Lower leg skin (tissue), 3 donors: ENCODE measurements around the gene RAP1GAP.

Experiments
- POLR2A ChIP-seq, 2 donors: fragments of 450-650 bp; IDR thresholded peaks; one replicate each; pipeline ENCODE4 v1.6.1; 2016 to 2017; ENCODE audit warnings: antibody characterized with exemption in 2 of 2, mild to moderate bottlenecking in 1 of 2, moderate library complexity in 1 of 2
- TF ChIP-seq, protein P1 (sequence below), 3 donors: fragments of 450-650 bp; IDR thresholded peaks; one replicate each; pipeline ENCODE4 v1.5.1; 2016; ENCODE audit warnings: antibody characterized with exemption in 3 of 3, mild to moderate bottlenecking in 3 of 3, moderate library complexity in 2 of 3

DNA sequence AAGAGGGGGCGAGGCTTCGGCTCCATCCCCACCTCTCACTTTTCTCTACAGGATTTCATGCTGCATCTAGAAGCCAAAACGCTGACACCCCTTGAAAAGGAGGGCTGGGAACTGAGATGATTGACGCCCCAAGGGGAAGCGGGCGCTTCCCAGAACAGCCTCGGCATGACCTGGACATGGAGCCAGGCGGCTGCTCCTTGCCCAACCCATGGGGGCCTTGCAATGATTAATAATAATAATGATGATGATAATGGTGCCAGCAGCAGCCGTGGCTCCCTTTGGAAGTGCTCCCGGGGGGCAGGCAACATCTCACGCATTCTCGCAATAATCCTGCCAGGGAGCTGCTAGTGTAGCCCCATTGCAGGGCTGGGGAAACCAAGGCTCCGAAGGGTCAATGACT, 78.2 kb downstream of the RAP1GAP start:
- TF ChIP-seq POLR2A (IDR thresholded peaks at IDR 0.05): no peak
- TF ChIP-seq, protein P1, sequence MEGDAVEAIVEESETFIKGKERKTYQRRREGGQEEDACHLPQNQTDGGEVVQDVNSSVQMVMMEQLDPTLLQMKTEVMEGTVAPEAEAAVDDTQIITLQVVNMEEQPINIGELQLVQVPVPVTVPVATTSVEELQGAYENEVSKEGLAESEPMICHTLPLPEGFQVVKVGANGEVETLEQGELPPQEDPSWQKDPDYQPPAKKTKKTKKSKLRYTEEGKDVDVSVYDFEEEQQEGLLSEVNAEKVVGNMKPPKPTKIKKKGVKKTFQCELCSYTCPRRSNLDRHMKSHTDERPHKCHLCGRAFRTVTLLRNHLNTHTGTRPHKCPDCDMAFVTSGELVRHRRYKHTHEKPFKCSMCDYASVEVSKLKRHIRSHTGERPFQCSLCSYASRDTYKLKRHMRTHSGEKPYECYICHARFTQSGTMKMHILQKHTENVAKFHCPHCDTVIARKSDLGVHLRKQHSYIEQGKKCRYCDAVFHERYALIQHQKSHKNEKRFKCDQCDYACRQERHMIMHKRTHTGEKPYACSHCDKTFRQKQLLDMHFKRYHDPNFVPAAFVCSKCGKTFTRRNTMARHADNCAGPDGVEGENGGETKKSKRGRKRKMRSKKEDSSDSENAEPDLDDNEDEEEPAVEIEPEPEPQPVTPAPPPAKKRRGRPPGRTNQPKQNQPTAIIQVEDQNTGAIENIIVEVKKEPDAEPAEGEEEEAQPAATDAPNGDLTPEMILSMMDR (IDR thresholded peaks at IDR 0.05): no peak
